Stimulated activated CD4-positive, alpha-beta T cell treated with anti-CD3 and anti-CD28 coated beads, TNF-alpha, amount 100 ng/mL, for 48 hours (primary cell): Measurements from ENCODE around the gene TBX15.

ENCODE experiments used
- DNase-seq, 3 donors: peaks; one replicate each; pipeline ENCODE4 v3.0.0-alpha.2; 2020; ENCODE audit warnings: low read depth in 3 of 3

The TBX15 gene

DNA sequence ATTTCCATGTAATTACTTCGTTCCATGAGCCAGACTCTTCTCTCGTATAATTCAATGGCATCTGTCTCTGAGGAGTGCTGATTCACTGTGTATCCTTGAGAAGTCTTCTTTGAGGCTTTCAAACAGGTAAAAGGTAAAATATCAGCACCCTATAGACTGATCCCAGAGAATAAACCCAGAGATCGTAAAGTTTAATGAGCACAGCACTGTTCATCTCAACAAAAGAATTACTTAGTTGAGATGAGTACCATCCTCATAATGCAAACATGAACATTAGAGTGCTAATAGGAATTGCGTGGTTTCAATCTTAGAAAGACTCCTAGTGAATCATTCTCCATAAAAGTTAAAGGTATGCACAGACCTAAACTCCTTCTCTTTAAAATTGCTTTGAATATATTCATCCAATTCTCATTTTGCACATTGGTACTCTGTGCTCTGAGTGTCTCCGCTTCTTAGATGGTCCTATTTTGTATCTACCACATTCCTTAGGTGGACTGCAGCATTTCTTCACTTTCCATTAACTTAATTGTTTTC, 97.2 kb downstream of the TBX15 start:
- no peak for DNase-seq

- no peak for DNase-seq
Observed at GRCh38 chr1:118884946-118885345, 103.2 kb downstream of the TBX15 start.

DNA sequence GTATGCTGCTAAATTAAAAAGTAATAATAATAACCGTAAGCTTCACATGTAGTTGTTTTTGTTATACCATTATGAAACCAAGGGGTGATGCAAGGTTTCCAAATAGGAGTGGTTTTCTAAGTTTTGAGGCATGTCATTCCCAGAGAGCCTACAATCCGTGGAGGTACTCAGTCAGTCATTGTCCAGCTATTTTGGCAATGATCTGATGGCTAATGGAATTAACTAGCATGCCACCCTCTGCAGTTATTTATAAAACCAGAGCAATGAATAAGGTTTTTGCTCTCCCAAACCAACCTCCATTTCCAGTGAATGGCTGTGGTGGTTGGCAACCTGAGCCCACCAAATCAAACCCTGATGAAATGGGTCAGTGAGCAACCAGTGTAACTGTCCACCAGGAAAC, 106.4 kb downstream of the TBX15 start:
- DNase-seq = no peak

GRCh38 chr1:118878661-118879060, 109.5 kb downstream of the TBX15 start:
- DNase-seq = no peak

- DNase-seq = no peak
Observed at GRCh38 chr1:118877668-118878396, 110.3 kb downstream of the TBX15 start.

DNA sequence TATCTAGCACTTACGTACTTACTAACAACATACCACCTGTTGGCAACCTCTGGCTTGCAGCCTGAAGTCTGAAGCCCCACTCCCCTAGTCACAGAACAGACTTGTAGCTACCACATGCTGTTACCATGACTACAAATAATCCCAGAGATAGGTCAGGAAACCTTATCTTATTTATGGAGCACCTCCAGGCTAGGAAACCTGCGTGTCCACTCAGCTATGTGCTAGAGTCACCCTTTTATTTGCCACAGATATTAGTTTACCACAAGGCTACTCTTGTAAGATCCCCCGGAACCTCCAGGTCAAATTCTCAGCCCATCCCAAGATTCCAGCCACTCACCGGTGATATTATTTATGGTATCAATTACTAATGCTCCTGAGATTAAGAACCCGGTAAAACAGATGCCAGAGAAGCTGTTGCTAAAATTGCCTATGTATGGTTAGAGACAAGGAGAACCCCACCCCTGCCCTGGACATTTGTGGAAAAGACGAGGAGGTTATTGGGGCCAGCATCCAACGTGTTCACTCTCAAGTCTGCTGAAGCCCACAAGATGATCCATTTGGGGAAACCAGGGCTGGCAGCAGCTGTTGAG, 116.5 kb downstream of the TBX15 start:
- no peak for DNase-seq

GRCh38 chr1:118868387-118868786, 119.8 kb downstream of the TBX15 start:
- DNase-seq = no peak

DNA sequence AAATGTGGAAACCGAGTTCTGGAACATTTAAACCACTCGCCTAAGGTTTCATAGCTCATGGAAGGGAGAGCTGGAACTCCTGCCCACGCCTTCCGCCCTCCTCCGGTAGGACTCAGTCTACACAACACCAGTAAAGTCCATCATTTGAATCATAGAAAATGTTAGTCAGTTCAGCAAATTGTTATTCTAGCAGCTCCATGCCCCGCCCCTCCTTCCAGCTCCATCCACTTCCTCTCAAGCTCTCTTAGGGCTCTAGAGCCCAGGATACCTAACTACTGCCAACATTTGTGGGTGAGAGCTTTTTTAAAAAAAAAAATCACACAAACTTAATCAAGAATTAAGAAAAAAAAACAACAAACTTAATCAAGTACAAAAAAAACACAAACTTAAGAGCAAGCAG, 121.8 kb downstream of the TBX15 start:
- no peak for DNase-seq

GRCh38 chr1:118863688-118864087, 124.5 kb downstream of the TBX15 start:
- no peak for DNase-seq

DNA sequence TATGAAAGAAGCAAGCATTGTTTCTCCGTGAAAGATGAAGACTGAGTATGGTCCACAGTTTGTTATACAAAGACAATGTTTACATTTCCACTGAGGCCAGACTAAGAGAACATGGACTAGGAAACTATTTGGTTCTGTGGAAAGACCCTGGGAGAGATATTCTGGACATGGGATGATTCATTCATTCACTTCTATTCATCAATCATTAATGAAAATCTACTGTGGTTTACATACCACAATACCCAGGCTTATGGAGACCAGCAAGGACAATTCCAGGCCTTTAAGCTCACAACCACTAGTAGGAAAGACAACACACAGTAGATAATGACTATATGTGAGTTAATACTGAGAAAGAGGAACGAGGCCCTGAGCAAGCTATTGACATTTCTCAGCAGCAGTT, 125.4 kb downstream of the TBX15 start:
- no peak for DNase-seq

- DNase-seq = no peak
Observed at GRCh38 chr1:118861216-118861615, 126.9 kb downstream of the TBX15 start.

DNA sequence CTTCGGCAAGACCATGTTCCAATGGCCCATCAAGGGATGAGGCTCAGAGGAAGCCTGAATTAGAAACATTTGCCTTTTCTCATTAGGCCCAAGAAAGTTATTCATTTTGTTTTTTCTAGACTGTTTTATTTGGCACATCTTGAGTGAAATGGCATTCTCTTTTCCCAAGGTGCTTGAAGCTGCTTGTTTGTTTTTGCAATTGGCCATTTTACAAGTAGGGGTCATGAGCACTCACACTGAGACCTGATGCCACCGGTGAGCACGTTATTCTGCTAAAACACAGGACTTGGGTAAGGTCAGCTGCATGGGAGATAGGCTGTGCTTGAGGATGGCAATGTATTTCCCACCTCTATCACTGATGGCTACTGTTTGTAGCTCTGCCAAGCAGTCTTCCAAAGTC, 128.1 kb downstream of the TBX15 start:
- no peak for DNase-seq

DNA sequence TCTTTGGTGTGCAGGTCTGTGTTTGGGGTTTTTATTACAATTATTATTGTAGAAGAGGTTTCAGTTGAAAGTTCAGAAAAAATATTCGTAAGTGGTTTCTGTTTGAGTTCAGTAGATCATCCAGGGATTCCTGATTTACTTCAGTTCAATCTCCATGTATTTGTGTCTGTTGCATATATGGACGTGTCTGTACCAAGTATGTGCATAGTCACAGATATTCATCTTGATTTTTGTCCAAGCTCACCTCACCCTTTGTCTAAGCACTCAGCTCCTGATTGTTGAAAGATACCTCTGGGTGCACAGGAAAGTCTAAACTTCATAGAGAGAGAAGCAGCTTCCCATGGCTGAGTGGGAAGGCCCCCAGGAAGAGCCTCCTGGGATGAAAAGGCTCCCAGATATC, 141.7 kb downstream of the TBX15 start:
- DNase-seq = no peak

- no peak for DNase-seq
Observed at GRCh38 chr1:118842452-118843201, 145.5 kb downstream of the TBX15 start.

DNA sequence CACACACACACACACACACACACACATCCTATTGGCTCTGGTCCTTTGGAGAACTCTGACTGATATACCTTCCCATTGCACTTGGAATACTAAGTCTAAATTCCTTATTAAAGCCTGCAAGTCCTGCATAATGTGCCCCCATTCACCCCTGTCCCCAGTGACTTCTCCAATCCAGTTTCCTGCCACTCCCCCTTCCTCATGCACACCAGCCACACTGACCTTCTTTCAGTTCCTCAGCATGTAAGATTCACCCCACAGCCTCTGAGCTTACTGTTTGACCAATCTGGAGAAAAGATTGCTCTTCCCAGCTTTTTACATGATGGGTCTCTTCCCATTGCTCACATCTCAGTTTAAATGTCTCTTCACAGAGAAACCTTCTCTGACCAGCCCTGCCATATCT, 146.6 kb downstream of the TBX15 start:
- no peak for DNase-seq
